HepG2 (cell line): ENCODE results near the gene ARAP1. TPM values are rescaled to one million over a fixed set of nuclear protein-coding genes. Genes with fewer than 3 reads are reported as not detected.

Source experiments
- ATM ChIP-seq: fragments of 450-650 bp; IDR thresholded peaks from 2 replicates; pipeline ENCODE4 v1.7.1; 2017; ENCODE audit warnings: mild to moderate bottlenecking, borderline replicate concordance
- CBX1 ChIP-seq: IDR thresholded peaks from one replicate; pipeline ENCODE4 v1.6.1; 2016; ENCODE audit warnings: antibody characterized with exemption, low read depth
- CREB1 ChIP-seq, 2 experiments: fragments of 450-650 bp in 1 of 2; IDR thresholded peaks; 2 replicates each; pipeline ENCODE4 v1.6.1; 2016 to 2017; ENCODE audit warnings: control low read depth in 1 of 2, mild to moderate bottlenecking in 1 of 2, missing compliant biosample characterization in 1 of 2, missing genetic modification characterization in 1 of 2
- CREB3 ChIP-seq: sonication (generic); formaldehyde crosslinking; IDR thresholded peaks from 2 replicates; pipeline ENCODE4 v1.5.0; 2020; ENCODE audit warnings: missing genetic modification reagents
- ELF4 ChIP-seq: sonication (generic); formaldehyde crosslinking; IDR thresholded peaks from 2 replicates; pipeline ENCODE4 v1.5.0; 2020; ENCODE audit warnings: missing genetic modification reagents, mild to moderate bottlenecking, moderate library complexity, borderline replicate concordance
- GPN1 ChIP-seq: sonication (generic); formaldehyde crosslinking; IDR thresholded peaks from 2 replicates; pipeline ENCODE4 v1.5.1; 2020; ENCODE audit warnings: missing genetic modification reagents, borderline replicate concordance
- JDP2 ChIP-seq: sonication (generic); formaldehyde crosslinking; IDR thresholded peaks from 2 replicates; pipeline ENCODE4 v1.8.1; 2022; ENCODE audit warnings: missing genetic modification reagents, borderline replicate concordance
- KAT2B ChIP-seq: fragments of 150-350 bp; IDR thresholded peaks from 2 replicates; pipeline ENCODE4 v1.6.1; 2014; ENCODE audit warnings: low read depth, low read length, borderline replicate concordance
- KDM1A ChIP-seq: IDR thresholded peaks from 2 replicates; pipeline ENCODE4 v1.6.1; 2016; ENCODE audit warnings: missing compliant biosample characterization
- KLF15 ChIP-seq: sonication (generic); formaldehyde crosslinking; IDR thresholded peaks from 2 replicates; pipeline ENCODE4 v1.8.1; 2023; ENCODE audit warnings: borderline replicate concordance, mild to moderate bottlenecking, inconsistent platforms, missing genetic modification reagents, mixed read lengths
- RORA ChIP-seq: sonication (generic); formaldehyde crosslinking; IDR thresholded peaks from 2 replicates; pipeline ENCODE4 v1.5.0; 2020; ENCODE audit warnings: mild to moderate bottlenecking, missing genetic modification reagents, moderate library complexity
- TBP ChIP-seq: sonication (generic); formaldehyde crosslinking; IDR thresholded peaks from 2 replicates; pipeline ENCODE4 v1.5.0; 2020; ENCODE audit warnings: missing genetic modification reagents
- ZFAT ChIP-seq: sonication (generic); formaldehyde crosslinking; conservative IDR thresholded peaks from 2 replicates; pipeline ENCODE4 v1.8.1; 2023; ENCODE audit warnings: missing genetic modification reagents, inconsistent platforms
- ZNF34 ChIP-seq: sonication (generic); formaldehyde crosslinking; IDR thresholded peaks from 2 replicates; pipeline ENCODE4 v1.4.0; 2020; ENCODE audit warnings: mild to moderate bottlenecking, missing genetic modification reagents, borderline replicate concordance
- ZNF496 ChIP-seq: sonication (generic); formaldehyde crosslinking; IDR thresholded peaks from 2 replicates; pipeline ENCODE4 v1.8.1; 2023; ENCODE audit warnings: mild to moderate bottlenecking, moderate library complexity, missing genetic modification reagents; ENCODE audit not compliant: insufficient replicate concordance
- ZNF549 ChIP-seq: sonication (generic); formaldehyde crosslinking; IDR thresholded peaks from 2 replicates; pipeline ENCODE4 v1.5.0; 2020; ENCODE audit warnings: missing genetic modification reagents
- ZNF615 ChIP-seq: sonication (generic); formaldehyde crosslinking; IDR thresholded peaks from 2 replicates; pipeline ENCODE4 v1.5.0; 2020; ENCODE audit warnings: mild to moderate bottlenecking, missing genetic modification reagents, borderline replicate concordance
- ZSCAN25 ChIP-seq: sonication (generic); formaldehyde crosslinking; IDR thresholded peaks from 2 replicates; pipeline ENCODE4 v1.8.0; 2022; ENCODE audit warnings: mild to moderate bottlenecking, missing genetic modification reagents
- polyA plus RNA-seq, 8 experiments: library from polyadenylated mRNA; depleted of rRNA in 3 of 8; stranded (reverse) in 7 of 8; unstranded in 1 of 8; fragments of >200 nt; fragmentation: Illumina TruSeq in 4 of 8; extraction: Trizol in 4 of 8; gene quantifications; 2 replicates each; pipeline versions ENCODE4 v1.2.1 to v1.2.3, GENCODE V29; 2011 to 2016; ENCODE audit warnings: low read depth in 4 of 8, missing spikeins in 1 of 8, mixed read lengths in 1 of 8; ENCODE audit not compliant: insufficient read depth in 1 of 8
- total RNA-seq, 5 experiments: library from RNA; depleted of rRNA; stranded (reverse); fragments of >200 nt; fragmentation: Illumina TruSeq; extraction: Trizol; gene quantifications; 2 replicates each; pipeline ENCODE4 v1.2.3, GENCODE V29; 2016; ENCODE audit warnings: low read depth in 1 of 5
- TF ChIP-seq, protein P1 (sequence below): sonication (generic); formaldehyde crosslinking; IDR thresholded peaks from 2 replicates; pipeline ENCODE4 v1.4.0; 2020; ENCODE audit warnings: mild to moderate bottlenecking, missing genetic modification reagents
- TF ChIP-seq, protein P2 (sequence below): sonication (generic); formaldehyde crosslinking; IDR thresholded peaks from 2 replicates; pipeline ENCODE4 v1.4.0; 2020; ENCODE audit warnings: mild to moderate bottlenecking, low read depth, missing genetic modification reagents

The ARAP1 gene
- total and polyA plus RNA-seq, 2 of the 13 experiments (the other 11 are each of a cell fraction or from before 2014, with no cell fraction given) = 43.2 to 55.5 TPM

DNA sequence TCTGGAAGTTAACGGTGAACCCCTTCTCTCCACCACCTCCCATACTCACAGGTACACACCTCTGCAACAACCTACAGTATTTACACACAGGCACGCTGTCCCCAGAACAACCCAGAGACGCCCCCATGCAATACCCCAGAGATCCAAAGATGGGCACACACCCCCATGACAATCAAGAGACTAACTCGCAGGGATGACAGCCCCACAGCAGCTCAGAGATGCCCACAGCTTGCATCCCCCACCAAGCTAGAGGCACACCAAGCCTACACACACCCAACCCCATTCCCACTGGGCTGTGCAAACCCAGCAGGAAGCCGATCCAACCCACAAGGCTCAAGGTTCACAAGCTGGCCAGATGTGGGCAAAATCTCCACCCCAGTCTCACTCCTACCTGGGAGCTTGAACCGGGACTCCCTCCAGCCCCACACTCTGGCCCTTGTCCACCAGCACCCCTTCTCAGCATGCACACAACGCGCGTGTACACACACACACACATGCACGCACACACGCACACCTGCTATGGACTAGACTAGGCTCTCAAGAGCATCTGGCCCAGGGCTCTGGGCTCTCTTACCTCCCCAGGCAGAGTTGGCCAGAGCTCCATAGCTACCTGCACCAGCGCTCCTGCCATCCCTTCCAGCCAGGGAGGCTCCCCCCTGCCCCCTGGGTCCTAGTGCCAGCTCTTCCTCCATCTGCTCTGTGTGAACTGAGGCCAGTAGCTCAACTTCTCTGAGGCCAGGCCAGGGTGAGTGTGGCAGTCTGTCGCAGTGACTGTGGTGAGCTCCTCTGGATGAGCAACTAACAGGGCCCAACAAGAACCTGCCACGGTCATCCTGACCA, 30.1 kb upstream of the ARAP1 start (continued):
- TF ChIP-seq, protein P1, sequence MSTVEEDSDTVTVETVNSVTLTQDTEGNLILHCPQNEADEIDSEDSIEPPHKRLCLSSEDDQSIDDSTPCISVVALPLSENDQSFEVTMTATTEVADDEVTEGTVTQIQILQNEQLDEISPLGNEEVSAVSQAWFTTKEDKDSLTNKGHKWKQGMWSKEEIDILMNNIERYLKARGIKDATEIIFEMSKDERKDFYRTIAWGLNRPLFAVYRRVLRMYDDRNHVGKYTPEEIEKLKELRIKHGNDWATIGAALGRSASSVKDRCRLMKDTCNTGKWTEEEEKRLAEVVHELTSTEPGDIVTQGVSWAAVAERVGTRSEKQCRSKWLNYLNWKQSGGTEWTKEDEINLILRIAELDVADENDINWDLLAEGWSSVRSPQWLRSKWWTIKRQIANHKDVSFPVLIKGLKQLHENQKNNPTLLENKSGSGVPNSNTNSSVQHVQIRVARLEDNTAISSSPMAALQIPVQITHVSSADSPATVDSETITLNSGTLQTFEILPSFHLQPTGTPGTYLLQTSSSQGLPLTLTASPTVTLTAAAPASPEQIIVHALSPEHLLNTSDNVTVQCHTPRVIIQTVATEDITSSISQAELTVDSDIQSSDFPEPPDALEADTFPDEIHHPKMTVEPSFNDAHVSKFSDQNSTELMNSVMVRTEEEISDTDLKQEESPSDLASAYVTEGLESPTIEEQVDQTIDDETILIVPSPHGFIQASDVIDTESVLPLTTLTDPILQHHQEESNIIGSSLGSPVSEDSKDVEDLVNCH (CRISPR knock-in tag) = no peak
- TF ChIP-seq JDP2 (CRISPR knock-in tag) (no peak), CREB1 (IDR thresholded peaks at IDR 0.05) (no peak), CREB1 (CRISPR knock-in tag; IDR thresholded peaks at IDR 0.05) (no peak), KDM1A (CRISPR knock-in tag) (peak; percentile 77; the same call in 1 of the 2 replicates), ZFAT (CRISPR knock-in tag) (no peak), ZSCAN25 (CRISPR knock-in tag) (peak; percentile 35; the same call in 1 of the 2 replicates), ZNF549 (CRISPR knock-in tag) (no peak), ELF4 (CRISPR knock-in tag) (no peak), ZNF496 (CRISPR knock-in tag) (no peak), ZNF34 (CRISPR knock-in tag) (no peak), ZNF615 (no peak), TBP (no peak), ATM (no peak), KAT2B (no peak), CBX1 (no peak), CREB3 (CRISPR knock-in tag) (no peak), RORA (CRISPR knock-in tag) (no peak), GPN1 (CRISPR knock-in tag) (no peak), KLF15 (CRISPR knock-in tag) (0 out of 2 replicates have a peak, but pooled peaks have one; percentile 74)
- TF ChIP-seq, protein P2, sequence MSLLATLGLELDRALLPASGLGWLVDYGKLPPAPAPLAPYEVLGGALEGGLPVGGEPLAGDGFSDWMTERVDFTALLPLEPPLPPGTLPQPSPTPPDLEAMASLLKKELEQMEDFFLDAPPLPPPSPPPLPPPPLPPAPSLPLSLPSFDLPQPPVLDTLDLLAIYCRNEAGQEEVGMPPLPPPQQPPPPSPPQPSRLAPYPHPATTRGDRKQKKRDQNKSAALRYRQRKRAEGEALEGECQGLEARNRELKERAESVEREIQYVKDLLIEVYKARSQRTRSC (CRISPR knock-in tag) = no peak
